ENCODE measurements around the gene THOC5. TPM values are rescaled to one million over a fixed set of nuclear protein-coding genes. Genes with fewer than 3 reads are reported as not detected.
"Not testable (repeated sequence)": the region's sequence is repeated elsewhere in the genome, so short reads cannot be mapped to it uniquely, and the experiment has no call there.

Gene THOC5
- polyA plus RNA-seq, 10 donors = 16.4 to 27.2 (median 22.0) TPM

DNA sequence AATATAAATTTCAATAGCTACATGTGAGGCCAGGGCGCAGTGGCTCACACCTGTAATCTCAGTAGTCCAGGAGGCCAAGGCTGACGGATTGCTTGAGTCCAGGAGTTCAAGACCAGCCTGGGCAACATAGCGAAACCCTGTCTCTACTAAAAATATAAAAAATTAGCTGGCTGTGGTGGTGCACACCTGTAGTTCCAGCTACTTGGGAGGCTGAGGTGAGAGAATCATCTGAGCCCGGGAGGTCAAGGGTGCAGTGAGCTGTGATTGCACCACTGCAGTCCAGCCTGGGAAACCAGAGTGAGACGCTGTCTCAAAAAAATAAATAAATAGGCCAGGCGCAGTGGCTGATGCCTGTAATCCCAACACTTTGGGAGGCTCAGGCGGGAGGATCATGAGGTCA is 13.0 kb upstream of the THOC5 start:
- not testable (repeated sequence) for DNase-seq

DNA sequence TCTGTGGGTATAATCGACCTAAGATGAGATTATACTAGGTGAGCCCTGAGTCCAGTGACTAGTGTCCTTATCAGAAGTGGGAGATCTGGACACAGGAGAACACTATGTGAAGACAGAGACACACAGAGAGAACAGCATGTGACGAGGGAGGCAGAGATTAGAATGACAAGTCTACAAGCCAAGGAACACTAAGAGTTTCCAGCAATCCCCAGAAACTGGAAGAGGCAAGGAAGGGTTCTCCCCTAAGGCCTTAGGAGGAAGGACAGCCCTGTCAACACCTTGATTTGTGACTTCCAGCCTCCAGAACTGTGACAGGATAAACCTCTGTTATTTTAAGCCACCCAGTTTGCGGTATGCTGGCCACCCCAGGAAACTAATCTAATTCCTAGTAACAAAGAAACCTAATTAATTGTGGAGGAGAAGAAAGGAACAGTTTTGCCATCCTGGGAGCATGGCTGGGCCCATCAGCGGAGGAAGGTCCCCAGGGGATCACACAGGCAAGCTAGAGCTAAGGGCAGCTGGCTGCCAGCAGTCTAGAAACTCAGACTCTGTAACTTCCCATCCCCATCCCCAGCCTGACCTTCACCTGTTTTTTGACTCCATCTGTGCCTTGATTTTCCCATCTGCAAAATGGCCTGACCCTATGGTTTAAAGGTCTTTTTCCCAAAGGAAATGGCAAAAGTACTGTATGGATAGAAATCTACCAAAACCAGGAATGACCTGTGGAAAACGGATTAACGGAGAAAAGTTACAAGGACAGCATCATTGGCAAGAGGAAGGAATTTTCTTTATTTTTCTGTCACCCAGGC is 10.3 kb upstream of the THOC5 start:
- no peak for DNase-seq

DNA sequence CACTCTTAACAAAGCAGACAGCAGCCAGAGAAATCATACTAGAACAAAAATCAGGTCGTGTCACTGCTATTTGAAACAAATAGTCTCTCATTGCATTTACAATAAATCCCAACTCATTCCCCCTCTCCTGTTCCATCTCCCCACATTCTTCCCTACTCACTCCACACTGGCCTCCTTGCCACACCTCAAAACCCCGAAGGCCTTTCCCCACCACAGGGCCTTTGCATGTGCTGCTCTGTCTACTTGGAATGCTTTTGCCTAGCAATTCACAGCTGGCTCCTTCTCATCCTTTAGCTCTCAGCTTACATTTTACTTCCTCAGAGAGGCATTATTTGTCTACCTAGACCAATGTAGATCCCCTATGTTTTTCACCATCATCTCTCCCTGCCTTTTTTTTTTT is 6.3 kb upstream of the THOC5 start:
- no peak for DNase-seq

DNA sequence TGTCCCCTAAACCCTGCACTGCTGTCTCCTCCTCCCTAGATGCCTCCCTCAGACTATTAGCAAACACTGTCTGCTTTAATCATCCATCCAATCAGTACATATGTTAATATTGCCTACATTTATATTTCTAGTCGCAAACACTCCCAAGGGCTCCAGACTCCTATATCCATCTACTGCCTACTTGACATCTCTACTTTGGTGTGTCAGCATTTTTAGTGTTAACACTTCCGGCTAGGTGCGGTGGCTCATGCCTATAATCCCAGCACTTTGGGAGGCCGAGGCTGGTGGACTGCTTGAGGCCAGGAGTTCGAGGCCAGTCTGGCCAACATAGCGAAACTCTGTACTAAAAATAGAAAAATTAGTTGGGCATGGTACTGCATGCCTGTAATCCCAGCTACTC is 5.5 kb upstream of the THOC5 start:
- no peak for DNase-seq

DNA sequence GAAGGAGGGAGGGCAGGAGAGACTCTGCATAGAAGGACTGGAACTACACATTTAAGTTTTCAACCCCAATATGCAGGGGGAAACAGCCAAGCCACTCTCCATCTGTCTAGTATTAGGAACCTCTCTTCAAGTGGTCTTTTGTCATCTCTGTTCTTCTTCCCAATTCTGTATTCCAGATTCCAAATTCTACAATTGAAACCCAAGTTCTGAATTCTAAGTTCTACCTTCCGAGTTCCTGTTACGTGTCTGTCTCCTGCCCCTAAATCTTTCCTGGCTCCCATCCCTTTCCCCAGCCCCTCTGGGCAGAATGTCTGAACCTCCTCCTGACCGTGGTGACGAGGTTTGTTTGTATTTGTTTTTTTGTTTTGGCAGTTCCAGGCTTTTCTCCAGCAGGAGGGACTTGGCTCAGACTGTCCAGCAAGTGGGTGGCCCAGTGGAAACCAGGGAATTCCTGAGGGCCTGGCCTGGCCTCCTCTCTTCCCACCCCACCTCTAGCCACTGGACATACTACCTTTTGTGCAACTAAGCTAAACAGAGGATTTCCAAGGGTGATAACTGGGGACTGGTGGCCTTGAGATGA is 1.6 kb upstream of the THOC5 start:
- peak; percentile 21 to 68 (median 46) for DNase-seq

DNA sequence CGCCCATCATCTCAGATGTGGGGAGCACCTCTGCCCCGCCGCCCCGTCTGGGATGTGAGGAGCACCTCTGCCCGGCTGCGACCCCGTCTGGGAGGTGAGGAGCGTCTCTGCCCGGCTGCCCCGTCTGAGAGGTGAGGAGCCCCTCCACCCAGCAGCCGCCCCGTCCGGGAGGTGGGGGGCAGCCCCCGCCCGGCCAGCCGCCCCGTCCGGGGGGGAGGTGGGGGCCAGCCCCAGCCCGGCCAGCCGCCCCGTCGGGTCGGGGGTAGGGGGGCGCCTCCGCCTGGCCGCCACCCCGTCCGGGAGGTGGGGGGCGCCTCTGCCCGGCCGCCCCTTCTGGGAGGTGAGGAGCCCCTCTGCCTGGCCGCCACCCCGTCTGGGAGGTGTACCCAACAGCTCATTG is 1.2 kb downstream of the THOC5 start:
- not testable (repeated sequence) for DNase-seq

DNA sequence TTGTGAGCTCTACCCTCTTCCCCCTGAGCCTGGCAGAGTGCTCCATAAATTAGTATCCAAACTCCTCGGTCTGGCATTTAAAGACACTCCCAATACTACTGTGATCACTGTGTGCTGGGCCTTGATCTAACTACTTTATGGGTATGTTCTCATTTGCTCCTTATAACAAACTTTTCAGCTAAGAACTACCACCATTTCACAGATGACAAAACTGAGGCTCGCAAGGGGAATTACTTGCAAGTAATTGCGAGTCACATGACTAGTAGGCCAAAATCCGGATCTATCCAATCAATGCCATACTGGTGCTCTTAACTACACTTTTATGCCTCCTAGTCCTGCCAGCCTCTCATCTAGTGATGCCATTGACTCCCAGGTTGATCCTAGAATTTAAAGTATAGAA is 3.6 kb downstream of the THOC5 start:
- DNase-seq = no peak

DNA sequence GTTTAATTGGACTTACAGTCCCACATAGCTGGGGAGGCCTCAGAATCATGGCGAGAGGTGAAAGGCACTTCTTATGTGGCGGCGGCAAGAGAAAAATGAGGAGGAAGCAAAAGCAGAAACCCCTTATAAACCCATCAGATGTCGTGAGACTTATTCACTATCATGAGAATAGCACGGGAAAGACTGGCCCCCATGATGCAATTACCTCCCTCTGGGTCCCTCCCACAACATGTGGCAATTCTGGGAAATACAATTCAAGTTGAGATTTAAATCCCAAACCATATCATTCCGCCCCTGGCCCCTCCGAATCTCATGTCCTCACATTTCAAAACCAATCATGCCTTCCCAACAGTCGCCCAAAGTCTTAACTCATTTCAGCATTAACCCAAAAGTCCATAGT is 8.5 kb downstream of the THOC5 start:
- DNase-seq = not testable (repeated sequence)

DNA sequence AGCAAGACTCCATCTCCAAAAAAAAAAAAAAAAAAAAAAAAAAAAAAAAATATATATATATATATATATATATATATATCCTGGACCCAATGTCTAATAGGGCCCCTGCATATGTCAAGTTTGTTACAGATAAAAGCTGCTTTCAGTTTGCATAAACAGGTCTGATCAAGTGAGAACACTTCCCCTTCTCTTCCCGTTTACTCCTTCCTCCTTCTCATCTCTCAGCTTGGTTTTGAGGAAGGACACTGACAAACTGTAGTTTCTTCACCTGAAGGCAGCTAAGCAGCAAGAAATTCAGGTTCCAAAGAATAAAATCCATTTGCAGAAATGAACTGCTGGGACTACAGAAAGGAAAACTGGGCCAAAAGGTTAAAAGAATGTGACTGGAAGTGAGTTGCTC is 11.7 kb downstream of the THOC5 start:
- DNase-seq = no peak

DNA sequence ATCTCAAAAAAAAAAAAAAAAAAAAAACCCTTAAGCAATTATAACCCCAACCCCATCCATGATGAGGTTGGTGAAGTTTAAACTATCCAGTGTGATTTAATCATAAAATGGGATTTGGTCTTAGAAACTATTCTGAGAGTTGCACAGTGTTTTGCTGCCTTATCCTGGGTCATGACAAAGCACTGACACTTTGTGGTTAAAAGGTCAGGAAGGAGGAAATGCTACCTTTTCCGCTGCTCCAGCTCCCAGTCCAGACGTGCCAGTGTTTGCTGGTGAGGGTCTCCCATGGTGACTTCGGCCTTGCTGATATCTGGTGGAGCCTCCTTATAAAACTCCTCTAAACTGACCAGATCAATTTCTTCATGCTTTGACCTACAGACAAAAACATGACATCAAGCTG is 14.5 kb downstream of the THOC5 start:
- DNase-seq = no peak

DNA sequence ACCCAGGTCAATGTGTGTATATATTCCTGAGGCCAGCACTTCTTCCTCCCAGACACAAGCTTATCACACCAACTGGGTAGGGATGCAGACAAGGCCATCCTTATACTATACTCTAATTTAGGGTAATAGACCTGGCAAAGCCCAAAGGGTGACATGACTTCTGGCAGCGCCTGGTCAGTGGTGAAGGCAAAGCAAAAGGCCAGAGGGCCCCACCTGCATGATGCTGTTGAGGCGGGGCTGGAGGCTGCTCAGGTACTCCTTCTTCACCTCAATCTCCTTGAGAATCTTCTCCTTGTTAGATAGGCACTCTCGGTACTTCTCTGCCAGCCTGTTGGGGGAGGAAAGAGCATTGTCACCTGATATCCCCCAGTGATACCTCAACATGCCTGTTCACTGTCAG is 17.1 kb downstream of the THOC5 start:
- no peak for DNase-seq

DNA sequence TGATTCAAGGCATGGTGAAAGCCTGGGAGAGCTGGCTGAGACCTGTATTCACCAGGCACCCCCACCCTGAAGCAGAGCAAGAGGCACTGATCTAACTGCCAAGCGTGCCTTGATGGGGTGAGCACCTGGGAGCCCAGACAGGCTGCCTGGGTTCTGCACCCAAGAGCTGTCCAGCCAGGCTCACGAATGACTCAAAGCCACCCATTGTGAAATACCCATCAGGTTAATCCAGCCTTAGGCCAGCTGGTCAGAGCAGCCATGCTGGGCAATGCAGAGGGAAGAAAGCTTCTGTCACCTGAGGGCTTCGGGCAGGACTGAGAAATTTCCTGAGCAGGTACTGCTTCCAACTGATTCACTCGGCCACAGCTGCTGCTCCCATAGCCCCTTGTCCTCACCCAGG is 22.1 kb downstream of the THOC5 start:
- DNase-seq = no peak

DNA sequence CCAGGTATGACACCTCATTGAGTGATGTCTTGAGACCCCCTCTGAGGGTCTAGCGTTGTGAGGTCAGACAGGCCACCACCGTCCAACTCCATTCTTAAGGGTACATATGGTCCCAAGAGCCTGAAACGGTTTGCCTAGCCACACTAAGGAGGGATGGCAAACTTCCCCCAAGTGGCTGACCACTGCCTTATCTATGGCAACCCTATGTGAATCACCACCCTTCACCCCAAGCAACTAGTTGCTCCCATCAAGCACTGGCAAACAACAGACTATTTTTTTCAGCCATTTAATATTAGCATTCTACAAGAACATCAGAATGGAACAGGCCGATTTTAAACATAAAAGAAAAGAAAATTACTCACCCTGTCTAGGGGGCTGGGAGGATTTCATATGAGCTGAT is 22.8 kb downstream of the THOC5 start:
- no peak for DNase-seq

DNA sequence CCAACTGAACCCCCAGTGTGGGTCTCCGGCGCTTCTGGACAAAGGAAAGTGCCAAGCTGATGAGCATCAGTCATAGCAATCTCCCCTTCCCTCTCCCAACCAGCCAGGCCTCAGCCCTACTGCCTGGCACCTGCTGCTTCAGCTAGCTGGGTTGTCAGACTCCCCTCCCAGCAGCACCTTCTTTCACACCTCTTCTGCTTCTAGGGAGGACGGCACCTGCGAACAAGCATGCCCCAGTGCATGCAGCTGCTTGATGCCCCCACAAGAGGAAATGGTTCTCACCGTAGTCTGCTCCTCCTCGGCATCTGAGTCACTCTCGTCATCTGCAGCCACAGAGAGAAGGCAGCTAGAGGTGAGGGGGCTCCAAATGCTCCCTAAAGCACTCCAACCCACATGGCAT is 25.4 kb downstream of the THOC5 start:
- no peak for DNase-seq

DNA sequence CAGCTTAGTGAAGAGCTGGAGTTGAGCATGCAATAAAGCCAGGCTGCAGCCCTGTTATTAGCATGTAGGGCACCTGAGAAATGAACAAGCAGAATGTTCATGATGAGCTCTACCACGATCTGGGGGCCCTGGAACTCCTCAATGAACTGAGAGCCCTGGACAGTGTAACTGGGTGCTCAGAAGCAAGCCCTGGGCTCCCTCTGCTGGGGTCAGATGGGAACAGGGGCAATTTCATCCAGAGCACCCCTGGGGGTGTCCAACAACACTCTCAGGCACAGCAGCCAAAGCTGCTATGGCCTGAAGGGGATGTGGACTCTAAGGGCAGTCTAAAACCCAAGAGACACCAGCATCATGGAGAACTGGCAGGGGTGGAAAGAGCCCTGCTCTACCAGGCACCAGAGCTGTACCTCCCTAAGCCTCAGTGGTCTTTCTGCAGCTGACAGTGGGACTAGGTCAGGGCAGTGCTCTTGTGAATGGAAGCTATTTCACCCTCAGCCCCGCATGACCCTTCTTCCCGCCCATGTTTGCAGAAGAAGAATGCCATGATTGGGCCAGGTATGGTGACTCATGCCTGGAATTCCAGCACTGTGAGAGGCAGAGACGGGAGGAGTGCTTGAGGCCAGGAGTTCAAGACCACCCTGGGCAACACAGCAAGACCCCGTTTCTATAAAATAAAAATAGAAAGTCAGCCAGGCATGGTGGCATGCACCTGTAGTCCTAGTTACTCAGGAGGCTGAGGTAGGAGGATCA is 28.9 kb downstream of the THOC5 start:
- DNase-seq = no peak

DNA sequence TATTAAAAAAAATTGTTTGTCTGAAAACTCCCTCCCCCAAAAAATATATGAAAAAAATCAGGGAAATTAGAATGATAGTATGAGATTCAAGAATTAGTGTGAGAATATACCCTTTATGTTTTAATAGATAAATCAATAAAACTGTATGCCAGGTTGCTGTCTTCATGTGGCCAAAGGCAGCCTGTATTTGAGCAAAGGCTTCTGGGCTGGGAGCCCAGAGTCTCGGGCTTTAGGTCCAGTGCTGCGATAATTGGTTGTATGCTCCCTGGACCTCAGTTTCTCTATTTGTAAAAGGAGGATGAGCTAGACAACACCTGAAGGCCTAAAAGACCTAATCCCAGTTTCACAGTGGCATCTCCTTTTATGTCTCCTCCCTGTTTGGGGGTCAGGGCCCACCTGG is 29.8 kb downstream of the THOC5 start:
- no peak for DNase-seq

DNA sequence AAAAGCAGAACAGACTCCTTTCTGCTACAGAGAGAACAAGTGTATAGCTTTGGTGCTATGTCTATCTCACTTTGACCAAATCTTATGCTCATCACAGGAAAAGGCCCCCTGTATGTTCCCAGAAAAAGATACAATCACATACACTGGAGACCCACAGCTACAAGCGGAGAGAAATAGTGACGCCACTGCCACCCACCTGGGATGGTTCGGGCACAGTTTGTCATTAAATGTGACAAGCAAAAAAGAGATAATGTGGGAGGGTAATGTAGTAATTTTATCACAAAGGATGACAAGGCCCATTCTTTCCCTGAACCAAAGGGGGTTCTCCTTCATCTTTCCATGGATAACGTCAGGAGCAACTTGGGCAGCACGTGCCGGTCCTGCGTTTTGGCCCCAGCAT is 32.0 kb downstream of the THOC5 start:
- no peak for DNase-seq

DNA sequence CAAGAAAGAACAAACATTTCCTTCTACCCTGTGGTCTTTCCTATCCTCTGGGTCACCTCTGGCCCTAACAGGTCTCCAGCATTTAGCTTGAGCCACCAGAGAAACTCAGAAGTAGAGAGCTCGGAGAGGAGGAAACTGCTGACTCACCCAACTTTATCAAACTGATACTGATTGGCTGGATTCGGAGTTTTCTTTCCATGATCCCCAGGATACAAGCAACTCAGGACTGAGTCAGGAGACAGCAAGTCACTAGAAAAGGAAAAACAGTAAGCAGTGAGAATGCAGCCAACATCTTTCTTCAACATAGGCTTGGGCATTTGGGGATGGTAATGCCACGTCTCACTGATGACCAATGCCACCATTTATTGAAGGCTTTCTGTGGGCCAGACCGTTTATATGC is 32.7 kb downstream of the THOC5 start:
- peak in 1 of 3 donors; percentile 7 for DNase-seq

DNA sequence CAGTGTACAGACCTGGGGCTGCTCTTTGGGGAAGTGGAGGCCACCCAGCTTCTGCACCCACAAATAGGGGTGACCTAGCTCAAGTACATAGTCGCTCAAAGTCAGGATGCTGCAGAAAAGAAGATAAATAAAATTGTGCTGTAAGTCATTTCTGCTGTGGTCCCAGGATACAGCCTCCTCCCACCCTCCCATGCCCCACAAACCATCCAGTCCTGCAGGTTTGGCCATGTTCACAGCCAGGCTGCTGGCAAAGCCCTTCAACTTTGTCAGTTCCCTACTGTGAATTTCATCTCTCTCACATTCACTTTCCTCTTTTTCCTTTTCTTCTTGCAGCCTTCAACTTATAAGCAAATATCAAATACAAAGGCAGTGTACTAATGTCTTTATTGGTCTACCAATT is 33.6 kb downstream of the THOC5 start:
- DNase-seq = no peak

DNA sequence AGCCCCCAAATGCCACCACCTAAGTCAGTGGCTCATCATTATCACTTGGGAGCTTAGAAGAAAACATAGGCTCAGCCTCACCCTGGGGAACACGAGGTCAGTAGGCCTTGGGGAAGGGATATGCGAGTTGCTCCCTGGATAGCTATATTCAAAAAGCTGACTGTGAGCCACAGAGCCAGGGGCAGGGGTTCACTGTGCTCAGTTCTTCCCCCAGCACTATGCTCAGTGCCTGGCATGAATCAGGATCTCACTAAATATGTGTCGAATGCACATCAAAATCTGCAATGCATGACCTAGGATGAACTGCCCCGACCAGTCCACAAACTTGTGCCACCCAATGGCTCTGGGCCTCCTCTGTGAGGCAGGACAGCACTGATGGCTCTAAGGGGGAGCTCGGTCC is 35.1 kb downstream of the THOC5 start:
- no peak for DNase-seq

DNA sequence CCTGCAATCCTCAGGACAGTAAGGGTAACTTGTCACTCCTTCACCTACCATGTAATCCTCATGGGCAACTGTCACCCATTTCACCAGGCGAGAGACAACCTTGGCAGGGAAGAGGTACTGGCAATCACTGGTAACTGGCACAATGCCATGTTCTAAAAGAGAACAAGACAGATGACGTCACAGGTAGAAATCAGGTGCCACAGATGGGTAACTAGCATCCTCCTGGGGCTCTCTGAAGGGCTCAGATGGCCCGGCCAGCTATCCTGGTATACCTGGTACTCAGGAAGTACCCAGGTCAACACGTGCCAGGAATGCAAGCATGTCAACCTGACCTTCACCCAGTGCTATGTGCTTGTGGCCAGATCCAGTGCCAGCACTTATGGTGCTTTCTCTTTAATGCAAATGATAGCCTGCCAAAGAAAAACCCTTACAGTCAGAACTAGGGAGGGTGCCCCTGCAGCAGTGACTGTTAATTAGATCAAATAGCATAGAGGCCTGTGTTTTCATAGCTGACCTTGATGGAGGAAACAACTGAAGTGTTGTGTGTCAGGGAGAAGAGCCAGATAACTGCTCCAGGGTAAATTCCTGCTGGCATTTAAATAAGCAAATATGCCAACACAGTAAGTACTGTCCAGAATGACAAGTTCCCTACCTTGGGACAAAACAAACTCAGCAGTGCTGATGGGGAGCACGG is 36.2 kb downstream of the THOC5 start:
- no peak for DNase-seq

DNA sequence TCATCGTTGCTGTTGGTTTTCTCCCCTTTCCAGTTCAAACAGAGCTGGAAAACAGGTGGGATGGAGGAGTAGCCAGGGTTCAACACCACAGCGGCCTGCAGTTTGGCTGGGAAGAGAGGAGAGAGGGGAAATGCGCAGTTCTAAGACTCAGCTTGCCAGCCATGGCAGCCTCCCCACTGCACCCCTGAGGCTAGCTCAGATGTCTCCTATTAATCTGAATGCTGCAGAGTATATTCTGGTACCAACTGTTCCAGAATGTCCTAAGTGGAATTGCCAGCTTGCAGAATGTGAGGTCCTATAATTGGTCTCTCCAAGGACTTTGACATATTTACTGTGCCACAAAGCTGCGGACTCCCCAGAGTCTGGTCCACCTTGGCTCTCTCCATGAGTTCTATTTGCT is 41.5 kb downstream of the THOC5 start:
- DNase-seq = no peak
